Measurements from ENCODE around the gene PIK3CG. TPM values are rescaled to one million over a fixed set of nuclear protein-coding genes. Genes with fewer than 3 reads are reported as not detected.
"Not testable (repeated sequence)": the region's sequence is repeated elsewhere in the genome, so short reads cannot be mapped to it uniquely, and the experiment has no call there.

Gene PIK3CG
- total RNA-seq, 1 experiment from 2014 or later: 0.13 TPM

- no peak for DNase-seq (ENCODE audit: low read depth, low spot score)
- TF ChIP-seq TCF7L2 (IDR thresholded peaks at IDR 0.05; ENCODE audit: low read depth, low read length) (no peak), SIN3A (IDR thresholded peaks at IDR 0.05; ENCODE audit: borderline replicate concordance, insufficient read depth, low read depth, low read length) (no peak), CTCF (IDR thresholded peaks at IDR 0.05) (no peak), REST (IDR thresholded peaks at IDR 0.05; ENCODE audit: insufficient read depth in 1 of 2, low read depth in 2 of 2, low read length in 1 of 2) (no peak), POLR2AphosphoS5 (IDR thresholded peaks at IDR 0.05; ENCODE audit: low read depth, low read length) (no peak)
- H3K27me3 ChIP-seq (ENCODE audit: control insufficient read depth, insufficient read depth, low read length): peaks cover 4% of the 10 kb centered on the region
- H3K27ac ChIP-seq (ENCODE audit: low read length): no peak overlapping the region
- no peaks in the 10 kb centered on the region for H3K9me3 ChIP-seq (ENCODE audit: control insufficient read depth, insufficient read depth, low read depth, low read length)
- in situ Hi-C loops (cut with HindIII; ENCODE audit: low pct_unique_long_range_greater_than_20kb, low sequenced_read_pairs): no loop called here
- no peaks in the 10 kb centered on the region for H3K4me1 ChIP-seq (ENCODE audit: control insufficient read depth, insufficient read depth, low read length)
- H3K36me3 ChIP-seq (ENCODE audit: control insufficient read depth, insufficient read depth, low read length): no peaks in the 10 kb centered on the region
- intact Hi-C loops (cut with micrococcal nuclease; ENCODE audit: unreplicated experiment): no loop called here
- ChIA-PET POLR2A (no interaction called here), CTCF (no interaction called here)
- no peak for ATAC-seq
- no TSS peak for BruUV-seq (replicated peaks)
- H3K4me3 ChIP-seq (ENCODE audit: low read depth in 2 of 2, low read length in 2 of 2): no peak overlapping the region
Measured at GRCh38 chr7:106952658-106953231, 87.7 kb downstream of the PIK3CG start.

- DNase-seq (ENCODE audit: low read depth, low spot score) (no peak), ATAC-seq (no peak)
- H3K4me1 ChIP-seq (ENCODE audit: control insufficient read depth, insufficient read depth, low read length): no peaks in the 10 kb centered on the region
- in situ Hi-C loops (cut with HindIII; ENCODE audit: low pct_unique_long_range_greater_than_20kb, low sequenced_read_pairs): no loop called here
- H3K36me3 ChIP-seq (ENCODE audit: control insufficient read depth, insufficient read depth, low read length): no peaks in the 10 kb centered on the region
- H3K9me3 ChIP-seq (ENCODE audit: control insufficient read depth, insufficient read depth, low read depth, low read length): no peaks in the 10 kb centered on the region
- intact Hi-C loops (cut with micrococcal nuclease; ENCODE audit: unreplicated experiment): no loop called here
- no peak overlapping the region for H3K27ac ChIP-seq (ENCODE audit: low read length)
- ChIA-PET CTCF (no interaction called here), POLR2A (no interaction called here)
- BruUV-seq (replicated peaks): no TSS peak
- no peak overlapping the region for H3K4me3 ChIP-seq (ENCODE audit: low read depth in 2 of 2, low read length in 2 of 2)
- peaks cover 3% of the 10 kb centered on the region; the same call in 1 of the 2 replicates for H3K27me3 ChIP-seq (ENCODE audit: control insufficient read depth, insufficient read depth, low read length)
- TF ChIP-seq CTCF (IDR thresholded peaks at IDR 0.05): no peak
Measured at GRCh38 chr7:106954840-106955239, 89.8 kb downstream of the PIK3CG start.

- H3K36me3 ChIP-seq (ENCODE audit: control insufficient read depth, insufficient read depth, low read length); POLR2A ChIA-PET; H3K27ac ChIP-seq (ENCODE audit: low read length); intact Hi-C loops (cut with micrococcal nuclease; ENCODE audit: unreplicated experiment); BruUV-seq (replicated peaks); H3K9me3 ChIP-seq (ENCODE audit: control insufficient read depth, insufficient read depth, low read depth, low read length); ATAC-seq; H3K27me3 ChIP-seq (ENCODE audit: control insufficient read depth, insufficient read depth, low read length); CTCF ChIA-PET; DNase-seq (ENCODE audit: low read depth, low spot score); in situ Hi-C loops (cut with HindIII; ENCODE audit: low pct_unique_long_range_greater_than_20kb, low sequenced_read_pairs); H3K4me1 ChIP-seq (ENCODE audit: control insufficient read depth, insufficient read depth, low read length); H3K4me3 ChIP-seq (ENCODE audit: low read depth in 2 of 2, low read length in 2 of 2): not testable (repeated sequence)
Measured at GRCh38 chr7:106955857-106956256, 90.8 kb downstream of the PIK3CG start.

Other genes starting within 250 kb of the PIK3CG start
- 6.0 TPM for gene CCDC71L, start 204.1 kb upstream of the PIK3CG start, total RNA-seq (2021; ENCODE audit: unreplicated experiment)
- gene PRKAR2B, start 179.4 kb downstream of the PIK3CG start, total RNA-seq (2021; ENCODE audit: unreplicated experiment): 0.51 TPM